Upper lobe of right lung (tissue), 1 donor: Measurements from ENCODE around the gene GSAP. TPM values are rescaled to one million over a fixed set of nuclear protein-coding genes. Genes with fewer than 3 reads are reported as not detected.

ENCODE experiments used
- ATAC-seq: fragments of 200-7000 bp; cut with Tn5 transposase; one replicate; pipeline ENCODE4 v1.9.1; 2020; ENCODE audit warnings: mild to moderate bottlenecking, moderate library complexity
- DNase-seq: peaks from one replicate; pipeline ENCODE4 v3.0.0-alpha.2; 2020
- H3K27ac ChIP-seq: fragments of 200-600 bp; one replicate; pipeline ENCODE4 v1.8.0; 2022
- H3K27me3 ChIP-seq: fragments of 200-600 bp; one replicate; pipeline ENCODE4 v1.8.0; 2022; ENCODE audit warnings: mild to moderate bottlenecking
- H3K36me3 ChIP-seq: fragments of 200-600 bp; one replicate; pipeline ENCODE4 v1.8.0; 2022
- H3K4me1 ChIP-seq: fragments of 200-600 bp; one replicate; pipeline ENCODE4 v1.8.0; 2022
- H3K4me3 ChIP-seq: fragments of 200-600 bp; one replicate; pipeline ENCODE4 v1.8.0; 2022; ENCODE audit warnings: mild to moderate bottlenecking
- H3K9me3 ChIP-seq: fragments of 200-600 bp; one replicate; pipeline ENCODE4 v1.8.0; 2022
- intact Hi-C: fragments of 100-400 bp; cut with DNase I; formaldehyde crosslinking; loops from one replicate; pipeline ENCODE4 v1.11.0; 2022
- total RNA-seq: library from RNA; stranded (reverse); fragmentation: NEBNext Ultra II Directional; extraction: Animal tissue kit (Norgen Biotek cat#: 25700); gene quantifications from one replicate; pipeline ENCODE4 v1.2.1, GENCODE V29; 2021
- TF ChIP-seq, protein P1 (sequence below): fragments of 200-600 bp; IDR thresholded peaks from one replicate; pipeline ENCODE4 v1.8.0; 2022; ENCODE audit warnings: antibody characterized with exemption
- donor health status: DM: no; HTN: yes; CAD: no; lungs with severe emphysema.

GSAP gene
- total RNA-seq, 1 donor from 2014 or later: 64.9 TPM

DNA sequence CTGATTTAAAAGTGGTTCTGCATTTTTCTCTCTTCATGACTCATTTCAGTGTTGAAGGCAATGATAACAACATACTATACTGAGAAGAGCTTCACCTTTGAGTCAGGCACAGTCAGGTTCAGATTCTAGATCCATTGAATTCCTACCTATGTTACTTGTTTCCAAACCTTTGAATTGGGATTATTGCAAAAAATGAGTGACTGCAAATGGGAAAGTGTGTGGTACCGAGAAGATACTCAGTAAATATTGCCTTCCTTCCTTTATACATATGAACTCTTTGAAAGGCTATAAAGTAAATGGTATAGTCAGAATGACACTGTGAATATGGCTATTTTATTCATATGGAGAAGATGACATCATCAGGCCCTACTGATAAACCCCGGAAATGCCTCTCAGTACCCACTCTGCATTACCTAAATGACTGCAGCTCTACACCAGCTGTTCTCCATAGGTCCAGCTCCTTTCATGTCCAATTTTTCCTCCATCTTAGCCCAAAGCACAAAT lies 149.8 kb downstream of the GSAP start:
- Histone ChIP-seq H3K4me3 (no peak overlapping the region), H3K9me3 (no peaks in the 10 kb centered on the region), H3K27me3 (no peaks in the 10 kb centered on the region), H3K36me3 (no peaks in the 10 kb centered on the region), H3K27ac (no peak overlapping the region), H3K4me1 (peaks cover 15% of the 10 kb centered on the region)
- TF ChIP-seq, protein P1, sequence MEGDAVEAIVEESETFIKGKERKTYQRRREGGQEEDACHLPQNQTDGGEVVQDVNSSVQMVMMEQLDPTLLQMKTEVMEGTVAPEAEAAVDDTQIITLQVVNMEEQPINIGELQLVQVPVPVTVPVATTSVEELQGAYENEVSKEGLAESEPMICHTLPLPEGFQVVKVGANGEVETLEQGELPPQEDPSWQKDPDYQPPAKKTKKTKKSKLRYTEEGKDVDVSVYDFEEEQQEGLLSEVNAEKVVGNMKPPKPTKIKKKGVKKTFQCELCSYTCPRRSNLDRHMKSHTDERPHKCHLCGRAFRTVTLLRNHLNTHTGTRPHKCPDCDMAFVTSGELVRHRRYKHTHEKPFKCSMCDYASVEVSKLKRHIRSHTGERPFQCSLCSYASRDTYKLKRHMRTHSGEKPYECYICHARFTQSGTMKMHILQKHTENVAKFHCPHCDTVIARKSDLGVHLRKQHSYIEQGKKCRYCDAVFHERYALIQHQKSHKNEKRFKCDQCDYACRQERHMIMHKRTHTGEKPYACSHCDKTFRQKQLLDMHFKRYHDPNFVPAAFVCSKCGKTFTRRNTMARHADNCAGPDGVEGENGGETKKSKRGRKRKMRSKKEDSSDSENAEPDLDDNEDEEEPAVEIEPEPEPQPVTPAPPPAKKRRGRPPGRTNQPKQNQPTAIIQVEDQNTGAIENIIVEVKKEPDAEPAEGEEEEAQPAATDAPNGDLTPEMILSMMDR: no peak
- ATAC-seq (no peak), DNase-seq (no peak)
- intact Hi-C loops: no loop called here

DNA sequence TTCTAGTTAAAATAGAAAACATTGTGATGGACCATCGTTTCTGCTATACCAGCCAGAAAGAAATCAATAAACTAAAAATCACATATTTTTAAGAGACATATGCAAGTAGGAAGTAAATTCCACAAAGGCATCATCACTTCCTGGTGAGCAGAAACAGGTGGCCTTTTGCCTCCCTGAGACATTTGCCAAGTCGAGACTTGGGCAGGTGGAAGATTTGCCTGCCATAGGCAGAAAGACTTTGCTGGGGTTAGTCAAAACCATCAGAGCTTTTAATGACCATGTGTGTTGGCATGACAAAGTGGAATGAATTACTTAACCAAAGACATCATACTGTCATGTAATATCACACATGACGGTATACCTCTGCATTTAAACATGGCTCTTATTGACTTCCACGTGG lies 150.5 kb downstream of the GSAP start:
- no peaks in the 10 kb centered on the region for H3K27me3 ChIP-seq
- H3K4me1 ChIP-seq: peaks cover 14% of the 10 kb centered on the region
- ATAC-seq (no peak), DNase-seq (no peak)
- H3K9me3 ChIP-seq: no peaks in the 10 kb centered on the region
- intact Hi-C loops: no loop called here
- no peak overlapping the region for H3K4me3 ChIP-seq
- TF ChIP-seq, protein P1: no peak
- no peak overlapping the region for H3K27ac ChIP-seq
- H3K36me3 ChIP-seq: no peaks in the 10 kb centered on the region

DNA sequence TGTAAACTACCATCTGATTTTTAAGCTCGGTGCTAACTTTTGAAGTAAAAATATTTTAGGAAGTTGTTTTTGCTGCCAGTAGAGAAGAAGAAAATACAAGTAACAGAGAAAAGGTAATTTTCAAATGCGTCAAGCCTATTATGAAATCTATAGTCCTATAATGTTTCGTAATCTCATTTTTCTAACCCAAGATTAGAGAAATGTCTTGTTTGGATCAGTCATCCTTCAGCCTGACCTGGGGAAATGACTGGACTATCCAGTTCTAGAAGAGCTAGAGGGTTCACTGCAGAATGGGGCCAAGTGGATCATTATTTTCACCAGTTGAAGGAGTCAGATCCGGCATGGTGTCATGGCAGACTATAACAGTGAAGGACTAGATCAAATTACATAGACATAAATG lies 153.8 kb downstream of the GSAP start:
- Histone ChIP-seq H3K4me3 (no peak overlapping the region), H3K9me3 (no peaks in the 10 kb centered on the region), H3K4me1 (no peaks in the 10 kb centered on the region), H3K36me3 (no peaks in the 10 kb centered on the region), H3K27me3 (no peaks in the 10 kb centered on the region), H3K27ac (no peak overlapping the region)
- intact Hi-C loops: no loop called here
- DNase-seq (no peak), ATAC-seq (no peak)
- TF ChIP-seq, protein P1: no peak

Other genes starting within 250 kb of the GSAP start
- 32.1 TPM for gene FGL2, start 216.5 kb downstream of the GSAP start, total RNA-seq
- gene PTPN12, start 120.9 kb upstream of the GSAP start, total RNA-seq: 149 TPM